ENCODE measurements around the gene MOSPD3.
A peak's percentile ranks its signal among the peaks of the same experiment; 100 is the strongest.
"Not testable (repeated sequence)": the region's sequence is repeated elsewhere in the genome, so short reads cannot be mapped to it uniquely, and the experiment has no call there.

MOSPD3 gene

DNA sequence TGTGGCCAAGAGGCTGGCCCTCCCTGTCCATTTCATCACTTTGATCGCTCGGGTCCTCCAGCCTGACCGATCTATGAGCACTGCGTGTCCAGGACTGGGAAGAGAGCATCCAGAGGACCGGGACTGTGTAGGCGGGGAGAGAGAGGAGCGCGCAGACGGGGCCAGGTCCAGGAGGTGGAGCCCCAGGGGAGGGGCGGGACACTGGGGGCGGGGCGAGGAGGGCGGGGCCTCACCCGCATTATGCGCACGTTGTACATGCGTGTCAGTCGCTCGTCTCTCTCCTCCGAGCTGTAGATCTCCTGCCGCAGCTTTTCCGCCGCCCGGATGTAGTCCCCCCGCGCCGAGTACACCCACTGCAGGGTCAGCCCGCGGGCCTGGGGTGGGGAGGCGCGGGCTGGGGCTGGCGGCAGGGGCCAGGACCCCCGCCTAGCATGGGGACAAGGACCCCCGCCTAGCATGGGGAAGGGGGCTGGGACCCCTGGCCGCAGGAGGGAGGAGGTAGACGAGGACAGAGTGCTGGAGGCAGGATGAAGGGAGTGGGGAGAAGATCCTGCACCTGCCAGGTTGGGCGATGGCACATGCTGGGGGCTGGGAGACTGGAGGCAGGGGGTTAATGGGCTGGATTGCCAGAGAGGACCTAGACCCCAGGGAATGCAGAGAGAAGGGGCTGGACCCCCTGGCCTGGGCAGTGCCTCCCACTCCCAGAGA is 14.3 kb downstream of the MOSPD3 start:
- peak; percentile 93 for DNase-seq

GRCh38 chr7:100627238-100627549 is 14.9 kb downstream of the MOSPD3 start:
- DNase-seq, result no peak

- DNase-seq, result peak; percentile 39
Measured at GRCh38 chr7:100629117-100629716, 16.9 kb downstream of the MOSPD3 start.

GRCh38 chr7:100630066-100630465 is 17.7 kb downstream of the MOSPD3 start:
- no peak for DNase-seq

GRCh38 chr7:100632951-100633717 is 20.8 kb downstream of the MOSPD3 start:
- DNase-seq, result peak; percentile 75

DNA sequence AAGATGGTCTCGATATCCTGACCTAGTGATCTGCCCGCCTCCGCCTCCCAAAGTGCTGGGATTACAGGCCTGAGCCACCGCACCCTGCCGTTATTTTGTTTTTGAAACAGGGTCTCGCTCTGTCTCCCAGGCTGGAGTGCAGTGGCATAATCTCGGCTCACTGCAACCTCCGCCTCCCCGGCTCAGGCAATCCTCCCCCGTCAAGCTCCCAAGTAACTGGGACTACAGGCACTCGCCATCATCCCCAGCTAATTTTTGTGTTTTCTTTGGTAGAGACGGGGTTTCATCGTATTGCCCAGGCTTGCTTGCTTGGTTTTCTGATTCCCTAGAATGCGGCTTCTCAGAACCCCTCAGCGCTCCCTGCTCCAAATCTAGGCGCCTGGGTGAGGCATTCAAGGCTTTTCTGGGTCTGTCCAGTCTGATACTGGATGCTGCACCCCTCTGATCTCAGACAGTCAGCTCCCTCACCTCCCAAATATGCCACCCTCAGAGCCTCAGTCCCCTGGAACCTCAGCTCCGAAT is 27.7 kb downstream of the MOSPD3 start:
- no peak for DNase-seq

DNA sequence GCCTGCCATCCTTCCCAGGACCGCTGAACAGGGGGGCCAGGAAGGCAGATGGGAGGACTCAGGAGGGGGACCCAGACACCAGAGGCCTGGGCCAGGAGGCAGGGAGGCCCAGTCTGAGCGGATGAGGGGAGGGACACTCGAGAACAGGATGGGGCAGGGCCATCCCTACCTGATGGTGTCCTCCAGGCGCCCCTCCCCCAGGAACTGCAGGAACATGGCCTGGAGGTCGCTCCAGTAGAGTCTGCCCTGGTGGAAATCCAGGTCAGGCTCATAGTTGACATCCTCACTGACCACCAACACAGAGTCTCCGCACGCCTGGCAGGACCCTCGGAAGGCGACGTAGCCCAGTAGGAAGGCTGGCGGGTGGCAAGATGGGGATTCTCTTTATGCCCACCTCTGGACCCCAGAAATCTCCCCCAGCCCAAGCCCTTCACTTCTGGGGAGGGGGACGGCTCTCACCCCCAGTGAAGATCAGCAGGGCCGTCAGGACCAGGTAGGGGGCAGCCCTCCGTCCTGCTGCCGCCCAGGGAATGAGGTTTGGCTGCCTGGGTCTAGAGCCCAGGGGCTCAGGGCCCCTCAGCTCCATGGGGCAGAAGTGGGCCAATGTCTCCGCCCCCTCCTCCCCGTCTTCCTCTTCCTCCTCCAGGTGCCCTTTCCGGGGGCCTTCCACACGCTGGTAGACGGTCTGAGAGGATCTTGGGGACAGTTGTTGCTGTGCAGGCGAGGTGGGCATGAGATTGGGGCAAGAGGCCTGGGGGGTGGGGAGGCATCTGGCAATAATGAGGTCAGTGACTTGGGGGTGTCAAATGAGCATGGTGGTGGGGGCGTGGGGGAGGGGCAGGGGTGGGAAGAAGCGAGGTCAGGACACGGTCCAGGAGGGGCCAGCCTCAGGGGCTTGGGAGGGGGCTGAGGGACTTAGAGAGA is 28.4 kb downstream of the MOSPD3 start:
- no peak for DNase-seq

- no peak for DNase-seq
Measured at GRCh38 chr7:100641463-100641859, 29.1 kb downstream of the MOSPD3 start, which contains the start of gene TFR2. TSS of gene TFR2 (minus strand) at chr7:100641552. CDS start at chr7:100641509, 43 bp downstream.

- DNase-seq, result no peak
Measured at GRCh38 chr7:100641860-100642533, 29.7 kb downstream of the MOSPD3 start.

- DNase-seq, result peak; percentile 21
Measured at GRCh38 chr7:100642534-100642907, 30.2 kb downstream of the MOSPD3 start.

GRCh38 chr7:100649826-100650565 is 37.7 kb downstream of the MOSPD3 start:
- no peak for DNase-seq

- no peak for DNase-seq
Measured at GRCh38 chr7:100654908-100655831, 42.8 kb downstream of the MOSPD3 start.

DNA sequence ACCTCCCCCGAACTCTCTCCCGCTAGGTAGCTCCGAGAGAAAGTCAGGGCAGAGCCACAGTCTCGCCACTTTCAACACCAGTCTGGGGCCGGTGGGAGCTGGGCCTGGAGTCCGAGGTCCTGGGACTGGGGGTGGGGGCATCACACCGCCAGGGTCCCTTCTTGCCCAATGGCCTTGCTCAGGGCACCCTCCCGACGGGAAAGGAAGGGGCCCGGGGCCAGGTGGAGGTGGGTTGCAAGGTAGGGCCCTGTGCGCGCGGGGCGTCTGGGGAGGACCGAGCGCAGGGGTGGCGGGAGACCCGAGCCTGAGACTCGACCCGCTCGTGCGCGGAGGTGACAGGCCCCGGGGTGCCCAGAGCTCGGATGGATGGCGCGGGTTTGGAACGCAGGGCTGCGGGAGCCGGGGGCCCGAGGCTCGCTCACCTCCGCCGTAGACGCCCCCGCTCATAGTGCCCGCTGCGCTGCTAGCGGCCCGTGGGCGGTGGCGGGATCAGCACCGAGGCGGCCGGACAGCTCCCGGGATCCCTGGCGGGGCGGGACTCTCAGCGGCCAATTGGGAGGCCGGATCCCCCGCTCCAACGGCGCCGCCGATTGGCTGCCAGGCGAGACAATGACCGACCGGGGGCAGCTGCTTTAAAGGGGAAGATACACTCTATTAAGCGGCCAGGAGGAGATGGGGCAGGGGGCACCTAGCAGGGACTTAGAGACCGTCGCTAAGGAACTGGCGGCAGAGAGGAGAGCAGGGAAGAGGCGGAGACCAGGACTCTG is 43.8 kb downstream of the MOSPD3 start, which contains the start of gene ACTL6B:
ACTL6B (minus strand) TSS at position 541 of the 767 bp plus-strand sequence; CDS start at position 447, 94 bp downstream.
- peak; percentile 50 for DNase-seq

GRCh38 chr7:100662194-100662776 is 49.9 kb downstream of the MOSPD3 start:
- not testable (repeated sequence) for DNase-seq

Data from activated CD4-positive, alpha-beta T cell treated with anti-CD3 and anti-CD28 coated beads, Interleukin-2, amount 50 U/mL, for 16 hours (primary cell).